ENCODE results near the gene MVK.

Gene MVK

GRCh38 chr12:109625749-109626377 lies 52.3 kb downstream of the MVK start:
- Histone ChIP-seq H3K4me1 (ENCODE audit: control insufficient read depth, insufficient read depth, low read length) (peaks cover 5% of the 10 kb centered on the region), H3K27me3 (ENCODE audit: control insufficient read depth, insufficient read depth, low read length, poor library complexity, severe bottlenecking) (no peaks in the 10 kb centered on the region), H3K9me3 (ENCODE audit: control insufficient read depth, low read length) (no peaks in the 10 kb centered on the region), H3K27ac (ENCODE audit: insufficient read depth, low read depth, low read length, poor library complexity, severe bottlenecking) (no peak overlapping the region), H3K4me3 (ENCODE audit: insufficient read depth, low read depth, low read length) (no peak overlapping the region), H3K36me3 (ENCODE audit: control insufficient read depth, insufficient read depth, low read length) (no peaks in the 10 kb centered on the region)
- WGBS, 2 experiments = 86 to 90% methylated on average over 11 to 12 of the region's 12 CpGs

- Histone ChIP-seq H3K27ac (ENCODE audit: insufficient read depth, low read depth, low read length, poor library complexity, severe bottlenecking) (no peak overlapping the region), H3K9me3 (ENCODE audit: control insufficient read depth, low read length) (no peaks in the 10 kb centered on the region), H3K4me1 (ENCODE audit: control insufficient read depth, insufficient read depth, low read length) (peaks cover 9% of the 10 kb centered on the region), H3K27me3 (ENCODE audit: control insufficient read depth, insufficient read depth, low read length, poor library complexity, severe bottlenecking) (no peaks in the 10 kb centered on the region), H3K36me3 (ENCODE audit: control insufficient read depth, insufficient read depth, low read length) (no peaks in the 10 kb centered on the region), H3K4me3 (ENCODE audit: insufficient read depth, low read depth, low read length) (no peak overlapping the region)
- WGBS, 2 experiments = 41 to 44% methylated on average over 7 of the region's 7 CpGs
These were observed 53.0 kb downstream of the MVK start for GRCh38 chr12:109626378-109627115.

GRCh38 chr12:109627633-109628032 lies 54.0 kb downstream of the MVK start:
- Histone ChIP-seq H3K27ac (ENCODE audit: insufficient read depth, low read depth, low read length, poor library complexity, severe bottlenecking) (no peak overlapping the region), H3K4me1 (ENCODE audit: control insufficient read depth, insufficient read depth, low read length) (peaks cover 9% of the 10 kb centered on the region), H3K4me3 (ENCODE audit: insufficient read depth, low read depth, low read length) (no peak overlapping the region), H3K36me3 (ENCODE audit: control insufficient read depth, insufficient read depth, low read length) (no peaks in the 10 kb centered on the region), H3K27me3 (ENCODE audit: control insufficient read depth, insufficient read depth, low read length, poor library complexity, severe bottlenecking) (no peaks in the 10 kb centered on the region), H3K9me3 (ENCODE audit: control insufficient read depth, low read length) (no peaks in the 10 kb centered on the region)
- WGBS, 2 experiments = 78 to 81% methylated on average over 7 of the region's 7 CpGs

GRCh38 chr12:109630107-109630506 lies 56.5 kb downstream of the MVK start:
- Histone ChIP-seq H3K27ac (ENCODE audit: insufficient read depth, low read depth, low read length, poor library complexity, severe bottlenecking) (no peak overlapping the region), H3K4me1 (ENCODE audit: control insufficient read depth, insufficient read depth, low read length) (peaks cover 9% of the 10 kb centered on the region), H3K36me3 (ENCODE audit: control insufficient read depth, insufficient read depth, low read length) (no peaks in the 10 kb centered on the region), H3K9me3 (ENCODE audit: control insufficient read depth, low read length) (no peaks in the 10 kb centered on the region), H3K27me3 (ENCODE audit: control insufficient read depth, insufficient read depth, low read length, poor library complexity, severe bottlenecking) (no peaks in the 10 kb centered on the region), H3K4me3 (ENCODE audit: insufficient read depth, low read depth, low read length) (no peak overlapping the region)
- WGBS, 2 experiments = 86 to 91% methylated on average over 5 of the region's 5 CpGs

- no peaks in the 10 kb centered on the region for H3K36me3 ChIP-seq (ENCODE audit: control insufficient read depth, insufficient read depth, low read length)
- H3K27me3 ChIP-seq (ENCODE audit: control insufficient read depth, insufficient read depth, low read length, poor library complexity, severe bottlenecking) = no peaks in the 10 kb centered on the region
- no peak overlapping the region for H3K27ac ChIP-seq (ENCODE audit: insufficient read depth, low read depth, low read length, poor library complexity, severe bottlenecking)
- H3K4me3 ChIP-seq (ENCODE audit: insufficient read depth, low read depth, low read length) = no peak overlapping the region
- 73 to 82% methylated on average over 13 of the region's 13 CpGs for WGBS, 2 experiments
- no peaks in the 10 kb centered on the region for H3K9me3 ChIP-seq (ENCODE audit: control insufficient read depth, low read length)
- peaks cover 9% of the 10 kb centered on the region for H3K4me1 ChIP-seq (ENCODE audit: control insufficient read depth, insufficient read depth, low read length)
These were observed 57.2 kb downstream of the MVK start for GRCh38 chr12:109630815-109631214.

GRCh38 chr12:109631302-109631701 lies 57.7 kb downstream of the MVK start:
- no peaks in the 10 kb centered on the region for H3K27me3 ChIP-seq (ENCODE audit: control insufficient read depth, insufficient read depth, low read length, poor library complexity, severe bottlenecking)
- H3K4me3 ChIP-seq (ENCODE audit: insufficient read depth, low read depth, low read length) = no peak overlapping the region
- no peak overlapping the region for H3K27ac ChIP-seq (ENCODE audit: insufficient read depth, low read depth, low read length, poor library complexity, severe bottlenecking)
- H3K36me3 ChIP-seq (ENCODE audit: control insufficient read depth, insufficient read depth, low read length) = no peaks in the 10 kb centered on the region
- peaks cover 9% of the 10 kb centered on the region for H3K4me1 ChIP-seq (ENCODE audit: control insufficient read depth, insufficient read depth, low read length)
- no peaks in the 10 kb centered on the region for H3K9me3 ChIP-seq (ENCODE audit: control insufficient read depth, low read length)
- 61 to 63% methylated on average over 5 of the region's 5 CpGs for WGBS, 2 experiments

GRCh38 chr12:109631751-109632150 lies 58.2 kb downstream of the MVK start:
- Histone ChIP-seq H3K4me1 (ENCODE audit: control insufficient read depth, insufficient read depth, low read length) (peaks cover 7% of the 10 kb centered on the region), H3K9me3 (ENCODE audit: control insufficient read depth, low read length) (no peaks in the 10 kb centered on the region), H3K4me3 (ENCODE audit: insufficient read depth, low read depth, low read length) (no peak overlapping the region), H3K27me3 (ENCODE audit: control insufficient read depth, insufficient read depth, low read length, poor library complexity, severe bottlenecking) (no peaks in the 10 kb centered on the region), H3K27ac (ENCODE audit: insufficient read depth, low read depth, low read length, poor library complexity, severe bottlenecking) (no peak overlapping the region), H3K36me3 (ENCODE audit: control insufficient read depth, insufficient read depth, low read length) (no peaks in the 10 kb centered on the region)
- 91 to 97% methylated on average over 3 of the region's 3 CpGs for WGBS, 2 experiments

- Histone ChIP-seq H3K9me3 (ENCODE audit: control insufficient read depth, low read length) (no peaks in the 10 kb centered on the region), H3K4me1 (ENCODE audit: control insufficient read depth, insufficient read depth, low read length) (peaks cover 7% of the 10 kb centered on the region), H3K36me3 (ENCODE audit: control insufficient read depth, insufficient read depth, low read length) (no peaks in the 10 kb centered on the region), H3K27me3 (ENCODE audit: control insufficient read depth, insufficient read depth, low read length, poor library complexity, severe bottlenecking) (no peaks in the 10 kb centered on the region), H3K4me3 (ENCODE audit: insufficient read depth, low read depth, low read length) (no peak overlapping the region), H3K27ac (ENCODE audit: insufficient read depth, low read depth, low read length, poor library complexity, severe bottlenecking) (no peak overlapping the region)
- WGBS, 2 experiments = 84 to 87% methylated on average over 8 of the region's 8 CpGs
These were observed 58.7 kb downstream of the MVK start for GRCh38 chr12:109632342-109632741.

- Histone ChIP-seq H3K9me3 (ENCODE audit: control insufficient read depth, low read length) (no peaks in the 10 kb centered on the region), H3K27me3 (ENCODE audit: control insufficient read depth, insufficient read depth, low read length, poor library complexity, severe bottlenecking) (no peaks in the 10 kb centered on the region), H3K36me3 (ENCODE audit: control insufficient read depth, insufficient read depth, low read length) (no peaks in the 10 kb centered on the region), H3K27ac (ENCODE audit: insufficient read depth, low read depth, low read length, poor library complexity, severe bottlenecking) (no peak overlapping the region), H3K4me3 (ENCODE audit: insufficient read depth, low read depth, low read length) (no peak overlapping the region), H3K4me1 (ENCODE audit: control insufficient read depth, insufficient read depth, low read length) (peaks cover 5% of the 10 kb centered on the region)
- WGBS, 2 experiments = 89 to 98% methylated on average over 3 of the region's 3 CpGs
These were observed 62.1 kb downstream of the MVK start for GRCh38 chr12:109635717-109636116.

GRCh38 chr12:109637348-109637747 lies 63.8 kb downstream of the MVK start:
- H3K4me1 ChIP-seq (ENCODE audit: control insufficient read depth, insufficient read depth, low read length) = no peaks in the 10 kb centered on the region
- no peak overlapping the region for H3K27ac ChIP-seq (ENCODE audit: insufficient read depth, low read depth, low read length, poor library complexity, severe bottlenecking)
- H3K9me3 ChIP-seq (ENCODE audit: control insufficient read depth, low read length) = no peaks in the 10 kb centered on the region
- no peaks in the 10 kb centered on the region for H3K27me3 ChIP-seq (ENCODE audit: control insufficient read depth, insufficient read depth, low read length, poor library complexity, severe bottlenecking)
- H3K36me3 ChIP-seq (ENCODE audit: control insufficient read depth, insufficient read depth, low read length) = no peaks in the 10 kb centered on the region
- 10 to 20% methylated on average over 6 of the region's 6 CpGs for WGBS, 2 experiments
- no peak overlapping the region for H3K4me3 ChIP-seq (ENCODE audit: insufficient read depth, low read depth, low read length)
